A673 (cell line): Measurements from ENCODE around the gene SLC4A4.

Experiments used
- CTCF ChIP-seq: fragments of 300-800, 200-600 bp; sonication (generic); conservative IDR thresholded peaks from 2 replicates; pipeline ENCODE4 v1.5.1; 2017; ENCODE audit warnings: low read depth, mild to moderate bottlenecking, antibody characterized with exemption, low read length, moderate library complexity, mixed read lengths
- EZH2 ChIP-seq: fragments of 200-600 bp; sonication (generic); IDR thresholded peaks from 2 replicates; pipeline ENCODE4 v1.6.1; 2017; ENCODE audit warnings: borderline replicate concordance, low read depth, mild to moderate bottlenecking, mixed read lengths, antibody characterized with exemption, low read length; ENCODE audit not compliant: poor library complexity, severe bottlenecking

DNA sequence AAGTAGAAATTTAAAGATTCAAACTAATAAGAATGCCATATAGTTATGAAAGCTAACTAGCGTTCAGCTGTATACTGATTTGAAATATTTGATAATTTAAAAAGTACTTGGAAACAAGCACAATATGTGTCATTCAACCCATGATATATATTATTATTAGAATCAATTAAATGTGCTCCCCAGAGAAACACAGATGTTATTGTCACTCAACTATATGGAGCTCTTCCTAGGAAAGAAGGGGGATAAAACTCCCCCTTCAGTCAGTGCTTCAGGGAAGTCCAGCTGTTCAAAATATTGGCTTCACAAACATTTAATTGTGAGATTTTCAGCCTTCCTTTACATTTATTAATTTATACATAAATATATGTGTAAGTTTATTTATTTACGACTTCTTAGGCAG lies 135.9 kb downstream of the SLC4A4 start:
- TF ChIP-seq CTCF, result no peak
- TF ChIP-seq EZH2, result no peak
